GM13977 (cell line): ENCODE results near the gene COX8A.

Source experiments
- DNase-seq: peaks from one replicate; pipeline ENCODE4 v3.0.0; 2012; ENCODE audit warnings: low spot score
- in situ Hi-C: fragments of 300-500 bp; cut with MboI; formaldehyde crosslinking; loops from one replicate; pipeline ENCODE4 v1.12.0; 2022; ENCODE audit warnings: low sequenced_read_pairs, low pct_unique_long_range_greater_than_20kb, mixed read lengths, inconsistent platforms; ENCODE audit not compliant: unreplicated experiment
- TF ChIP-seq, protein P1 (sequence below): IDR thresholded peaks from 2 replicates; pipeline ENCODE4 v1.5.1; 2012; ENCODE audit warnings: mild to moderate bottlenecking, control low read depth; ENCODE audit not compliant: insufficient read depth; ENCODE audit errors: extremely low read depth, missing control alignments

The COX8A gene

DNA sequence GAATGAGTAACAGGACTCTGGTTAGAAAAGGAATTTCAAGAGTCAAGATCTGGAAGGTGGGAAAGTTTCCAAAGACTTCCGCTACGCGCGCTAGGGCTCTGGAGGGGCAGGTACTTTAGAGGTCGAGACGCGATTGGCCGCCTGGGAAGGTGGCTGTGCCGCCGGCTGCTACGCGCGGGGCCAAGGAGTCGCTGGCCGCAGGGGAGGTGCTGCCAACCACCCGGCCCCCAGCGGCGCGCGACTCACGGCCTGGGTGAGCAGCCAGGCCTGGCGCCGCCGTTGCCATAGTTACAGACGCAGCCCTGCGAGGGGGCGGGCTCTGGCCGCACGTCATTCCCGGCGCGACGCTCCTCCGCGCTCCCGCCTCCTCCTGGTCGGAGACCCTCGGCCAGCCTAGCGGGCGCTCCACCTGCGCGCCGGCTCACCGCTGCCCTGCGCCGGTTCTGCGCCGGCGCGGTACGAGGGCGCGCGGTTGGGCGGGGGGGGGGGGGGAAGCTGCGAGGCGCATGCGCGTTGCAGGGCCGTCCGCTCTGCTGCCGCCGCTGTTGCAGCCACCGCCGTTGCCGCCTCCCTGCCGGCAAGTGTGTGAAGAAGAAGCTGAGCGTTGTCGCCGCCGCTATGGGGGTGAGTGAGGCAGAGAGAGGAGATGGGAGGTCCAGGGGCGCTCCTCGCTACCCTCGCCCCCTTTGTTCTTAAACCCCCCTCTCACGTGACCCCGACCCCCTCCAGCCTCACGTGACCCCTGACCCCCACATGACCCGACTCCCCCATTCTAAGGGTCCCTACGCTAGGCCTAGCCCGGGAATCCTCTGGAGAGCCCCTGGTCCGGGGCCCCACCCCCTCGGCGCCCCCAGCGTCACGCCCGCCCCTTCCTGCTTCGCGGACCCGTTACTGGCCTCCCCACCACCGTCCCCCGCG lies 35.7 kb upstream of the COX8A start, which contains the start of gene NAA40:
Gene NAA40 (plus strand): TSS at position 524 of the 918 bp plus-strand sequence. CDS start 95 bp downstream, at position 619.
- in situ Hi-C loops, result no loop called here
- TF ChIP-seq, protein P1, sequence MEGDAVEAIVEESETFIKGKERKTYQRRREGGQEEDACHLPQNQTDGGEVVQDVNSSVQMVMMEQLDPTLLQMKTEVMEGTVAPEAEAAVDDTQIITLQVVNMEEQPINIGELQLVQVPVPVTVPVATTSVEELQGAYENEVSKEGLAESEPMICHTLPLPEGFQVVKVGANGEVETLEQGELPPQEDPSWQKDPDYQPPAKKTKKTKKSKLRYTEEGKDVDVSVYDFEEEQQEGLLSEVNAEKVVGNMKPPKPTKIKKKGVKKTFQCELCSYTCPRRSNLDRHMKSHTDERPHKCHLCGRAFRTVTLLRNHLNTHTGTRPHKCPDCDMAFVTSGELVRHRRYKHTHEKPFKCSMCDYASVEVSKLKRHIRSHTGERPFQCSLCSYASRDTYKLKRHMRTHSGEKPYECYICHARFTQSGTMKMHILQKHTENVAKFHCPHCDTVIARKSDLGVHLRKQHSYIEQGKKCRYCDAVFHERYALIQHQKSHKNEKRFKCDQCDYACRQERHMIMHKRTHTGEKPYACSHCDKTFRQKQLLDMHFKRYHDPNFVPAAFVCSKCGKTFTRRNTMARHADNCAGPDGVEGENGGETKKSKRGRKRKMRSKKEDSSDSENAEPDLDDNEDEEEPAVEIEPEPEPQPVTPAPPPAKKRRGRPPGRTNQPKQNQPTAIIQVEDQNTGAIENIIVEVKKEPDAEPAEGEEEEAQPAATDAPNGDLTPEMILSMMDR, result peak; percentile 10
- DNase-seq, result peak; percentile 99

DNA sequence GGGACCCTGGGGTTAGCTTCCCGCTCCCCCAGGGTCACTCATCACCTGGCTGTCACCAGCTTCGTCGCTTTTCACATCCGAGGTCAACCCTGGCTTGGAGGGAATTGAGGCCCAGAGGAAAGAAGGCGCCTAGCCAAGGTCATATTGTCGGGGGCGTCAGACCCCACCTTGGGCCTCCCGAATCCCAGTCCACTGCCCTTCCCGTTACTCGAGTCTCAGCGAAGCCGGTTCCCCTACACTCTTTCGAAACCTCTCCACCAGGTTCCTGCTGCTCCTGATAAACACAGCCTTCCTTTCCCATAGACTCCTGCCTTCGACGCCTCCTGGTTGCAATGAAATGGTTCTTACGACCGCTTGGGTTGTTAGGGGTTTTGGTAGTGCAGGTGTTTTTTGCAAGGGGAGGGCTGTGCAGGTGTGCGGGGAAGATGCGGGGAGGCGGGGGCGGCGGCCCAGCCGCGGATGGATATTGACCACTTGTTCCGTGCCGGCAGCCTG lies 35.0 kb upstream of the COX8A start:
- TF ChIP-seq, protein P1, result no peak
- in situ Hi-C loops, result no loop called here
- DNase-seq, result peak; percentile 27

DNA sequence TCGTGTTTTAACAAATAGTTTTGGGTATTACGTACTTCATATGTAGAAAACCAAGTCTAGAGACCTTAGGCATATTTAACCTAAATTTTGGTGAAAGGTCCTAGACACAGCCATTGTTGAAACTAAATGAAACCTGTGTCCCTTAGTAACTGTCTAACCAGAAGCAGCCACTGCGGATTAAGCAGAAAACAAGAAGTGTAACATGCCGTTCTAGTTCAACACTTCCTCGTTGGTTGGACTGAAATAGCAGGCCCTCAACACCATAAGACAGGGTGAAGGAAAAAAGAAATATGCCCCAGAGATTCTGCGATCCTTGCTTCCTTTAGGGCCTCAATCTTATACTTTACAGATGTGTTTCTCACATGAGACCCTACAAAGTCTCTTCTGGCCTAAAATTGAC lies 33.6 kb upstream of the COX8A start:
- in situ Hi-C loops, result loop anchor here (10.0 kb wide), 1 partner anchor 106 kb away; the partner anchor contains the start of gene MARK2
- TF ChIP-seq, protein P1, result no peak
- DNase-seq, result no peak

DNA sequence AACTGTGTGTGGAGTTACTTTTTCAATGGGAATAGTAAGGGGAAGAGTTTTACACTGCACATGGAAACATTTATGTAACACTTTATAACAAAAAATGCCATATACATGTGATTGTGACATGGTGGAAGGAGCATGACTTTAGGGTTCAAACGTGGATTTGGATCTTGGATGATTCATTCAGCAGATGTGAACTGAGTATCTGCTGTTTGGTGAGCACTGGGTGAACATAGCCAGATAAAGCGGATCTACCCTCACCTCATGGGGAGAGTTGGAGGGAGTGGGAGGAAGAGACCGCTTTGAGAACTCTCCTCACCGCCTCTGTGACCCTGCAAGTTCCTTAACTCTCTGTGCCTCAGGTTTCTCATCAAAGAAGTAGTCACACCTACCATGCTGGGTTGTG lies 32.5 kb upstream of the COX8A start:
- TF ChIP-seq, protein P1, result no peak
- in situ Hi-C loops, result loop anchor here (10.0 kb wide), 1 partner anchor 107 kb away; the partner anchor contains the start of gene MARK2
- DNase-seq, result no peak

DNA sequence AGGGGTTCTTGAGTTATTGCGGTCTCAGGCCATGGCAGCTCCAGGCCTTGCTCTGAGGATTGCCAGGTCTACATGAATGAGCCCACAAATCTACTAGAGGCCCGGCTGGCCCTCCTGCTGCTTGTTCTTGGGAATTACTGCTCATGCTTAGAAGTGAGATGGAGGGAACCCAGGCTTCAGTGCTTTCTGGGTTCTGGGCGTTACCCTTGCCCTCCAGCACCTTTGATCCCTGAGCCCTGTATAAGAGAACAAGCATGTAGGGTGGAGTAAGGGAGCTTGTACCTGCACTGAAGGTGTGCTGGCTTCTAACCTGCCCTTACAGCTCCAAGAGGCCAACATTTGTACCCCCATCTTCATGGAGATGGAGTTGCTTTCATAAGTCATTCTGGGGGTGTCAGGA lies 31.6 kb upstream of the COX8A start:
- DNase-seq, result no peak
- TF ChIP-seq, protein P1, result no peak
- in situ Hi-C loops, result loop anchor here (10.0 kb wide), 1 partner anchor 108 kb away; the partner anchor contains the start of gene MARK2

DNA sequence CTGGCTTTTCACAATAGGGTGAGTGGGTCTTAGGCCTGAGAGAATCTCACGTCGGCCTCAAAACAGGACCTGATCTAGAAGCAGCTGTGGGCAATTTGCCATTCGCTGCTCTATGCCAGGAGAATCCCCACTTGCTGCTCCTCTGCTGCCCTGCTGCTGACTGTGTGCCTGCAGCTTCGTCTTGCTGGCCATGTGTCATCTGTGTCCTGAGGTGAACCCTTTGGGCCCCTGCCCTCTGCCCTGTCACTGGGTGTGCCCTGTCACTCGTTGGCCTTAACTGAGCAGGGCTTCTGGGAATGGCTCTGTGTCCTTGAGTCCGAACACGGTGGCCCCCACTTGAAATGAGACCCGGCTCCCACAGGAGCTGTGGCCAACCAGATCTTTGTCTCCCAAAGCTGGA lies 29.4 kb upstream of the COX8A start:
- TF ChIP-seq, protein P1, result no peak
- in situ Hi-C loops, result loop anchor here (10.0 kb wide), 1 partner anchor 110 kb away; the partner anchor contains the start of gene MARK2
- DNase-seq, result no peak
